ENCODE data around the gene RETN. TPM values are rescaled to one million over a fixed set of nuclear protein-coding genes. Genes with fewer than 3 reads are reported as not detected.

RETN gene
- total RNA-seq, 1 experiment from 2014 or later: not detected

DNA sequence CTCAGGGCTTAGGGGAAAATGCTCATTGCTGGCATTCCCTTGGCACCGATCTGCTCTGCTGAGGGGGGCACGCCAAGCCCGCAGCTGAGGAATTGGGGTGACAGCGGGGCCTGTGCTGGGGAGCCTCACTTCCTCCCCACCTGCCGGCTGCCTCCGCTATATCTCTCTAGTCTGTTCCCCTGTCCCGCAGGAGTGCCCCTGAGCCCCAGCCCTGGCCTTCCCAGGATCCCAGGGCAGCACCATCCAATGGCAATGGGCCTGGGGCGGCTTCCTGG, 22.5 kb upstream of the RETN start:
- Histone ChIP-seq H3K27me3 (peaks cover 19% of the 10 kb centered on the region), H3K4me3 (no peak overlapping the region), H3K36me3 (no peaks in the 10 kb centered on the region), H3K9me3 (no peaks in the 10 kb centered on the region)
- DNase-seq: no peak

- H3K9me3 ChIP-seq: no peaks in the 10 kb centered on the region
- no peaks in the 10 kb centered on the region for H3K36me3 ChIP-seq
- H3K4me3 ChIP-seq: no peak overlapping the region
- no peak for DNase-seq
- H3K27me3 ChIP-seq: peaks cover 23% of the 10 kb centered on the region
Measured at GRCh38 chr19:7647156-7647555, 21.7 kb upstream of the RETN start.

DNA sequence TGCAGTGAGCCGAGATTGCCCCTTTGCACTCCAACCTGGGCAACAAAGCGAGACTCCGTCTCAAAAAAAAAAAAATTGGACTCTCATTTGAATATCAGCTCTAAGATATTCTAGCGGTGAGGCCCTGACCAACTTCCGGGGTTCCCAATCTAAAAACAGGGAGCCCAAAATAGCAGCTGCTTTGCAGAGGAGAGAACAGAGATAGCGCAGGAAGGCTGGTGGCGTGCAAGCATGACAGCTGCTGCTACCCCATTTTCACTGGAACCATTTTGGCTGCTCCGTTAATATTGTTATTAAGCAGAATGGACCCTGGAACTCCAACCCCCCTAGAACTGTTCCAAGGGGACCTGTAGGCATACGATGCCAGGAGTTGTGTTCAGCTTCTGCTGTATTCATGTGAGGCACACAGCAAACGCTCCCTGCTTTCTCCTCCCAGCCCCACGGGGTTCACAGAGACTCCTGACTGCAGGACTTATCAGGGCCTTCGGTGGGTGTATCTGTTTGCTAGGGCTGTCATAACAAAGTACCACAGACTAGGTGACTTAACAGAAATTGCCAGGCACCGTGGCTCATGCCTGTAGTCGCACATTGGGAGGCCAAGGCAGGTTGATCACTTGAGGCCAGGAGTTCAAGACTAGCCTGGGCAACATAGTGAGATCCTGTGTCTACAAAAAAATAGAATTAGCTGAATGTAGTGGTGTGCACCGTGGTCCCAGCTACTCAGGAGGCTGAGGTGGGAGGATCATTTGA, 20.4 kb upstream of the RETN start:
- Histone ChIP-seq H3K4me3 (no peak overlapping the region), H3K27me3 (peaks cover 22% of the 10 kb centered on the region), H3K36me3 (no peaks in the 10 kb centered on the region), H3K9me3 (no peaks in the 10 kb centered on the region)
- no peak for DNase-seq

GRCh38 chr19:7650148-7650547, 18.7 kb upstream of the RETN start:
- no peaks in the 10 kb centered on the region for H3K9me3 ChIP-seq
- H3K27me3 ChIP-seq: peaks cover 24% of the 10 kb centered on the region

DNA sequence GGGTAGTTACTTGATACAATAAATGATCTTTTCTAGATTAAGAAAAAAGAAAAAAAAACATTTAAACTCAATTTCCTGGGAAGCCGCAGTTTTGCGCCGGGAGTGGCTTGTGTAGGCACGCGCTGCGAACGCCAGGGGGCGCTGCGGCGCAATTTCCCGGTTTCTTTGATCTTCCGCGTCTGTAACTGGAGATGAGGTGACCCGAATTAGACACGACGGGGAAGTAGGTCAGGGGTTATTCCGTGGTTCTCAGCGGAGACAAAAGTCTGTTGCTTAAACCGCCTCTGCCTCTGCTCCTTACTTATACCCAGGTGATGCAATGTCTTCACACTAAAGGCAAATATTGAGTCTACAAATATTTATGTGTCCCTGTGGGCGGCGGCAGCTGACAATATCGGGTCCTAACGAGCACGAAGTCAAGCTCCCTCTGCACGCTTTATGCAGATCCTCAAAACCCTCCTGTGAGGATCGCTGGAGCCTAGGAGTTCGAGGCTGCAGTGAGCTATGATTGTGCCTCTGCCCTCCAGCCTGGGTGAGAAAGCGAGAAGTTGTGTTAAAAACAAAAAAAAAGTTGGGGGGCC, 16.7 kb upstream of the RETN start:
- H3K36me3 ChIP-seq: no peaks in the 10 kb centered on the region
- peaks cover 21% of the 10 kb centered on the region for H3K27me3 ChIP-seq
- no peaks in the 10 kb centered on the region for H3K9me3 ChIP-seq
- H3K4me3 ChIP-seq: peak overlapping the region; percentile 21
- peak; percentile 74 for DNase-seq

More at GRCh38 chr19:7650148-7650547, 18.7 kb upstream of the RETN start:
- no peak for DNase-seq
- no peak overlapping the region for H3K4me3 ChIP-seq
- no peaks in the 10 kb centered on the region for H3K36me3 ChIP-seq

DNA sequence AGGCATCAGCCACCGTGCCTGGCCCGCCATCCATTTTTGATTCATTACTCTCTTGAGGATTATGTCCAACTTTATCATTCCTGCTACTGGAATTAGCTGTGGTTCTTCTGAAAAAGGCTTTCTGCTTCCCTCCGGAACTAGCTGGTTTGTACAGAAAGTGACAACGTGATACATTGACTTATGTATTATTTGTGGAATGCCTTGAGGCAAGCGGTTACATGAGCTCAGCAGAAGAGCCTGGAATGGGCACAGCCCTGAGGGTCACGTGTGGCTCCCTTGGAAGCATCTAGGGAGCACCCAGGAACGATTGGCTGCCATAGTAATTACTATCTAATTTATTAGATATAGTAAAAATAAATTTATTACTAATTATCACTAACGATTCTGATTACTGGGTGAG, 14.4 kb upstream of the RETN start:
- Histone ChIP-seq H3K4me3 (no peak overlapping the region), H3K36me3 (no peaks in the 10 kb centered on the region), H3K9me3 (no peaks in the 10 kb centered on the region), H3K27me3 (peaks cover 33% of the 10 kb centered on the region)
- no peak for DNase-seq

DNA sequence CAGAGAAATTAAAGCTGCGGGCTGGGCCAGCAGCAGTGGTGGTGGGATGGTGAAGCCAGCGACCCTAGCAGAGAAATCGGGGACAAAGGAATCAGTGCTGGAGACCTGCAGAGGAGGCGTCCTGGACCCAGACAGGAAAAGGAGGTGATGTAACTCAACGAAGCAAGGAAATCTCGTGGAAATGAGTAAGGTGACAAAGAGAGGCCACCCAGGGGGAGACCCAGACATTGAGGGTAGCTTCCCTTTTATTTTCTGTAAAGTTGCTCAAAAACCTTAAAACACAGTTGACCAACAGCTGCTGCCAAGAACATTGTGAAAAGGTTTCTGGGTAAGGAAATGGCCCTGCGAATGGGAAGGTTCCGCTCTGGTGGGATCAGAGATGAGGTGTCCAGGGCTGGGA, 13.3 kb upstream of the RETN start:
- Histone ChIP-seq H3K27me3 (peaks cover 35% of the 10 kb centered on the region), H3K9me3 (no peaks in the 10 kb centered on the region), H3K4me3 (no peak overlapping the region), H3K36me3 (no peaks in the 10 kb centered on the region)
- DNase-seq: no peak

DNA sequence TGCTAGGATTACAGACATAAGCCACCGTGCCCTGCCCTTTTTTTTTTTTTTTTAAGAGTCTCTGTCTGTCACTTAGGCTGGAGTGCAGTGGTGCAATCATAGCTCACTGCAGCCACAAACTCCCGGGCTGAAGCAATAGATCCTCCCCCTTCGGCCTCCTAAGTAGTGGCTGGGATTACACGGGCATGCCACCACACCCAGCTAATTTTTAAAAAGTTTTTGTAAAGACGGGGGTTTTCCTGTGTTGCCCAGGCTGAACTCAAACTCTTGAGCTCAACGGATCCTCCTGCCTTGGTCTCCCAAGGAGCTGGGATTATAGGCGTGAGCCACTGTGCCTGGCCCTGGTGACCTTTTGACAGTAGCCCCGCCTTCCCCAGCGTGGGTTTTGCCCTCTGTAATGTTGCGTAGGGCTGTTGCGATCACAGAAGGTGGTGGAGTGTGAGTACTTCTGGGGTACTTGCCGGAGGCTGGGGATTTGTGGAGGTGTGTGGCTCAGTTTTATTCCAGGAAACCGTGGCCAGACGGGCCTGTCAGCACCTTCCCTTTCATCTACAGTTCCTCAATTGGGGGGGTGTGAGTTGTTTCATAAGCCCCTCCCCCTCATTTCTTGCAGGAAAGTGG, 11.6 kb upstream of the RETN start:
- Histone ChIP-seq H3K9me3 (no peaks in the 10 kb centered on the region), H3K27me3 (peaks cover 40% of the 10 kb centered on the region), H3K4me3 (no peak overlapping the region), H3K36me3 (no peaks in the 10 kb centered on the region)
- DNase-seq: no peak

DNA sequence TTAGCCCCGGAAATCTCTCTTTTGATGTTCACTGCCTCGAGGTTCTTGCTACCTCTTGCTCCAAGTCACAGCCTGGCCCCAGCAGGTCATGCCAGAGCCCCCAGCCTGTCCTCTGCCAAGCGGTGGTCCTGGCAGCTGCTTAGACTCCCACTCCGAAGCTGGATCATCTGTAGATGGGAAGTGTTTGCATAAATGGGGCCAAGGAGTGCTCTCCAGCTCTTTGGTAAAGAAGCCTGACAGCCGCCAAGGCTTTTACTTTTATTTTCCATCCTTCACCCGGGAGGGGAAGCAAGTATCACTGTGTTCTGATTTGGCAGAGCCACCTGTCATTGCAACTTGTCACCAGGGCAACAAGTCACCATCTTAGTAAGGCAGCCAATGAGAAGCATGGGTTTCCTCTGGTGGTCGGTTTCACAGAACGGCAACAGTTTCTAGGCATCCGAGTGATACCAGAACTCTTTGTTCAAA, 10.6 kb upstream of the RETN start:
- Histone ChIP-seq H3K9me3 (no peaks in the 10 kb centered on the region), H3K27me3 (peaks cover 50% of the 10 kb centered on the region), H3K4me3 (no peak overlapping the region), H3K36me3 (no peaks in the 10 kb centered on the region)
- DNase-seq: no peak

DNA sequence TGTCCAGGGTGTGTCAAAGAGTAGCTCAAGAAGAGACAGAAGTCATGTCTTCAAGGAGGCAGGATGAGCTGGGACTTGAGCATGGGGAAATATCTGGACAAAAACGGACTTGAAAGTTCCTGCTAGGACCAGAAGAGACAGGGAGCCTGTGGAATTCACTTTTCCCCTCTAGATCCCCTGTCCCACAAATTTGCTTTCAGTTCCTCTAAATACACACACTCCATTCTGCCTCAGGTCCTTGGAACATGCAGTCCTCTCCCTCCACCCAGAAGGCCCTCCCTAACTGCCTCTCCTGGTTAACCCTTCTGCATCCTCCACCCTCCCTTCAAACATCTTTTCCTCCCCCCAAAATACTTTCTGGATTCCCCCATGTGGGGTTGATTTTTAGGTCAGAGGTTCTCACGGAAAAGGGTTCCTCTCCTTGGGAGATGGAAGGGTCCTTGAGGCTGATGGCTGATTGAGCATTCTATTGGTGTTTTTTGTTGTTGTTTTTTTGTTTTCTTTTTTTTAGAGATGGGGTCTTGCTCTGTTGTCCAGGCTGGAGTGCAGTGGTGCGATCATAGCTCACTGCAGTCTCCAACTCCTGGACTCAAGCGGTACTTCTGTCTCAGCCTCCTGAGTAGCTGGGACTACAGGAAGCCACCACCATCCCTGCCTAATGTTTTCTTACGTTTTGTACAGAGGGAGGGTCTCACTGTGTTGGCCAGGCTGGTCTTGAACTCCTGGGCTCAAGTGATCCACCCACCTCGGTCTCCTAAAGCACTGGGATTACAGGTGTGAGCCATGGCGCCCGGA, 6.9 kb upstream of the RETN start:
- H3K9me3 ChIP-seq: no peaks in the 10 kb centered on the region
- no peaks in the 10 kb centered on the region for H3K36me3 ChIP-seq
- DNase-seq: no peak
- H3K4me3 ChIP-seq: no peak overlapping the region
- peaks cover 56% of the 10 kb centered on the region for H3K27me3 ChIP-seq

GRCh38 chr19:7662657-7663056, 6.2 kb upstream of the RETN start:
- peak; percentile 55 for DNase-seq
- Histone ChIP-seq H3K9me3 (no peaks in the 10 kb centered on the region), H3K27me3 (peaks cover 56% of the 10 kb centered on the region), H3K4me3 (no peak overlapping the region), H3K36me3 (no peaks in the 10 kb centered on the region)

- DNase-seq: no peak
- Histone ChIP-seq H3K9me3 (no peaks in the 10 kb centered on the region), H3K36me3 (no peaks in the 10 kb centered on the region), H3K4me3 (no peak overlapping the region), H3K27me3 (peaks cover 54% of the 10 kb centered on the region)
Measured at GRCh38 chr19:7663706-7664105, 5.1 kb upstream of the RETN start.

DNA sequence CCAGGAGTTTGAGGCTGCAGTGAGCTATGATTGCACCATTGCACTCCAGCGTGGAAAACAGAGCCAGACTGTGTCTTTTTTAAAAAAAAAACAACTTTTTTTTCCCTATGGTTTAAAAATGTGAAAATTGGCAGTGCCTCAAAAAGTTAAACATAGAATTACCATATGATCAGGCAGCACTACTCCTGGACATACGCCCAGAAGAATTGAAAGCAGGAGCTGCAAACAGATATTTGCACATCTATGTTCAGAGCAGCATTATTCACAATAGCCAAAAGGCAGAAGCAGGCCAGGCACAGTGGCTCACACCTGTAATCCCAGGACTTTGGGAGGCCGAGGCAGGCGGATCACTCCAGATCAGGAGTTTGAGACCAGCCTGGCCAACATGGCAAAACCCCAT, 3.8 kb upstream of the RETN start:
- H3K9me3 ChIP-seq: no peaks in the 10 kb centered on the region
- H3K36me3 ChIP-seq: no peaks in the 10 kb centered on the region
- peaks cover 59% of the 10 kb centered on the region for H3K27me3 ChIP-seq
- H3K4me3 ChIP-seq: no peak overlapping the region
- no peak for DNase-seq

GRCh38 chr19:7669641-7670040, 792 bp downstream of the RETN start:
- H3K9me3 ChIP-seq: peaks cover 13% of the 10 kb centered on the region
- no peaks in the 10 kb centered on the region for H3K36me3 ChIP-seq
- peaks cover 58% of the 10 kb centered on the region for H3K27me3 ChIP-seq
- no peak overlapping the region for H3K4me3 ChIP-seq
- DNase-seq: no peak

GRCh38 chr19:7670150-7670783, 1.4 kb downstream of the RETN start:
- H3K9me3 ChIP-seq: peaks cover 13% of the 10 kb centered on the region
- H3K27me3 ChIP-seq: peaks cover 60% of the 10 kb centered on the region
- H3K4me3 ChIP-seq: 0 out of 2 replicates have a peak overlapping the region, but pooled peaks have one; percentile 15
- DNase-seq: peak; percentile 31
- no peaks in the 10 kb centered on the region for H3K36me3 ChIP-seq

- Histone ChIP-seq H3K36me3 (no peaks in the 10 kb centered on the region), H3K9me3 (peaks cover 14% of the 10 kb centered on the region), H3K4me3 (no peak overlapping the region), H3K27me3 (peaks cover 62% of the 10 kb centered on the region)
- no peak for DNase-seq
Measured at GRCh38 chr19:7670790-7671189, 1.9 kb downstream of the RETN start.

- H3K36me3 ChIP-seq: no peaks in the 10 kb centered on the region
- peaks cover 80% of the 10 kb centered on the region for H3K27me3 ChIP-seq
- peaks cover 14% of the 10 kb centered on the region for H3K9me3 ChIP-seq
- DNase-seq: no peak
- H3K4me3 ChIP-seq: no peak overlapping the region
Measured at GRCh38 chr19:7672522-7672921, 3.7 kb downstream of the RETN start.

Data from MG63 (cell line).